HG03064 (cell line): Measurements from ENCODE around the gene HOPX.
"Not testable (repeated sequence)": the region's sequence is repeated elsewhere in the genome, so short reads cannot be mapped to it uniquely, and the experiment has no call there.

Experiments
- ATAC-seq: cut with Tn5 transposase; IDR thresholded peaks from one replicate; pipeline ENCODE4 v1.9.1; 2021; ENCODE audit warnings: low read depth; ENCODE audit not compliant: unreplicated experiment

HOPX gene, protein sequence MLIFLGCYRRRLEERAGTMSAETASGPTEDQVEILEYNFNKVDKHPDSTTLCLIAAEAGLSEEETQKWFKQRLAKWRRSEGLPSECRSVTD

DNA sequence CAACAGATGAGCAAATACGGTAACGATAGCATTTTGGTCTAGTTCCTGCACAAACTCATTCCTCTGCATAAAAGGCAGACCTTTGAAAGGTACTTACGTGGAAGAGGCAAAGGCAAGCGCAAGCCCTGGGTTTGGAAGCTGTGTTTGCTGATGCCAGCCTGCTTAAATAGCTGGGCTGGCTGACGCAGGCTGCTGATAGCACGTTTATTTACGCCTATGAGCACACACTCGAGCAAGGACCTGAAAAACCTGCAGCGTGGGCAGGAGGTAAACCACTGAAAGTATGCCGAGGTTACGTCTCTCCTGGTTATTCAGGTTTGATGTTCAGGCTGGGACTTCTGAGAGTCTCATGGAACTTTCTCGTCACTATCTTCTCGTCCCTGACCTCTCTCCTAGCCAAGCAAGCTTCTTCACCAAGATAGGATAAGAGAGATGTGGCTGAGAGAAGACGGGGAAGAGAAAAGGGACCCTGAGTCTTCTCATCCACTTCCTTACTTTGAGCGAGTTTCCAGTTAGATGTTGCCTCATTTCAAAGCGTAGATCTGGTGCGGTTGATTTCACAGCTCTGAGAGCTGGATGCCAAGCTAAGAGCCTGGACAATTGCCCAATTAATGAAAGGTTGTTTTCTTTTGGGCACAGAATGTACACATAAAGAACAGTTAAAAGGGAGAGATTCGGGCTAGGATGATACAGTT, at the start of gene HOPX:
Gene HOPX, minus strand, starts transcription at position 139 of the 695 bp plus-strand sequence. CDS start 23,480 bp downstream, outside the sequence.
- no peak for ATAC-seq

DNA sequence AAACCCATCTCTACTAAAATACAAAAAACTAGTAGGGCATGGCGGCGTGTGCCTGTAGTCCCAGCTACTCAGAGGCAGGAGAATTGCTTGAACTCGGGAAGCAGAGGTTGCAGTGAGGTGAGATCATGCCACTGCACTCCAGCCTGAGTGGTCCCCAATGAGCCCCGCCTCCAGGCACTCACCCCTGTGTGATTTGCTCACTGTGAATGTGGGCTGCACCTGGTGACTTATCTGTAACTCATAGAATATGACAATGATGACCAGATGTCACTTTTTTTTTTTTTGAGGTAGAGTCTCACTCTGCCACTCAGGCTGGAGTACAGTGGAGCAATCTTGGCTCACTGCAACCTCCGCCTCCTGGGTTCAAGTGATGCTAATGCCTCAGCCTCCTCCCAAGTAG, 49.0 kb upstream of the HOPX start:
- no peak for ATAC-seq

DNA sequence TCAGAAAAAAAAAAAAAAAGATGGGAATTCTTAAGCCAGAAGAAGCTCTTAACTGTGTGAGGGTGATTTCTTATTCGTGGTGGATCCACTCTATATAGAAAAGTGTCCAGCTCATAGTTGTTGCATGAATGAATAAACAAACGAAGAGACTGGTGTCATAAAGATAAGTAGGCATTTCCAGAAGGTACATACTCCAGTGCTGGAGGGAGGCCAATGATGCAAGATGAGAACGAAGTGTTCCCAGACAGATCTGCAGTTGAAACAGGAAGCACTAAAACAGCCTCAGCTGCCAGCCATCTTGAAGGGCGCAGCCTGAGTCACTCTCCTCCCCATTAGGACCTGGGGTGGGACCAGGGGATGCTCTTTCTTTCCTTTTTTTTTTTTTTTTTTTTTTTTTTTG, 47.4 kb upstream of the HOPX start:
- ATAC-seq = no peak

DNA sequence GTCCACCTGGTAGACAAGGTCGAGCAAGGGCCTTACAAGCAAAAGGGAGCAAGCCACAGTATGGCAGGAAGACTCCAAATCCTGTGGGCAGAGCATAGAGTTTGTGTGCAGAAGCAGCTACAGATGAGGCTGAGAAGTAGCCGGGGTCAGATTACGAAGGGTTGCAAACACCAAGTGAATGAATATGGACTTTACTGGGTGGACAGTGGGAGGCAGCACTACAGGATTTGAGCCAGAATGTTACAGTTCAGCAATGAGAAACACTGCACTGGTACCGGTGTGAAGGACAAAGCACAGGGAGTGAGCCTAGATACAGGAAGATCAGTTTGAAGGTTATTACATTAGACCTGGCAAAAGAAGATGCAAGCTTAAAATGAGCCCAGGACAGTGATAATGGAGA, 46.1 kb upstream of the HOPX start:
- ATAC-seq = no peak

DNA sequence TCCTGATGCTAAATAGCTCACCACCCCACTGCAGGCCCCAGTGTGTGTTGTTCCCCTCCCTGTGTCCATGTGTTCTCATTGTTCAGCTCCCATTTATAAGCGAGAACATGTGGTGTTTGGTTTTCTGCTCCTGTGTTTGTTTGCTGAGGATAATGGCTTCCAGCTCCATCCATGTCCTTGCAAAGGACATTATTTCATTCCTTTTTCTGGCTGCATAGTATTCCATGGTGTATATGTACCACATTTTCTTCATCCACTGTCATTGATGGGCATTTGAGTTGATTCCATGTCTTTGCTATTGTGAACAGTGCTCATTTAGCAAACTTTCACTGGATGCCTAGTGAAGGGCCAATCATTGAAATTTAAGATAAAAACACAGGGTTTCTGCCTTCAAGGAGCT, 45.5 kb upstream of the HOPX start:
- ATAC-seq = not testable (repeated sequence)

DNA sequence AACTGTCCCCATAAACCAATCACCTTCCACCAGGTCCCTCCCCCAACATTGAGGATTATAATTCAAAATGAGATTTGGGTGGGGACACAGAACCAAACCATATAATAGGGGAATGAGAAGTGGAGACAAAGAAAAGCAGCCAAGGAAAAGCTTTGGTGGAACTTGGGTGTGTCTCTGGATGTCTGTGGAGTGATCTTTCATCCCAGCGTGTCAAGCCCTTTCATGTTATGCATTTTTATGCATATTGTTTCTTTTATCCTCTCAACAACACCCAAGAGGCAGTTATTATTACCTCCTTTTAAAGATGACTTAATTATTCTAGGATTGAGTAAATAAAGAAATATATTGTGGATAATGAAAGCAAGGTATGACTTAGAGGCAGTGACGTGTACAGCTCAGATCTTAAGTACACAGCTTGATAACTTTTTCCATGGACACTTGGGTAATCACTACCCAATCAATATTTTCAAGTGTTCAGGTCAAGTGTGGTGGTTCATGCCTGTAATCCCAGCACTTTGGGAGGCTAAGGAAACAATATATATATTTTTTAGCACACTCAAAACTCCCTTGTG, 42.6 kb upstream of the HOPX start:
- ATAC-seq = no peak

DNA sequence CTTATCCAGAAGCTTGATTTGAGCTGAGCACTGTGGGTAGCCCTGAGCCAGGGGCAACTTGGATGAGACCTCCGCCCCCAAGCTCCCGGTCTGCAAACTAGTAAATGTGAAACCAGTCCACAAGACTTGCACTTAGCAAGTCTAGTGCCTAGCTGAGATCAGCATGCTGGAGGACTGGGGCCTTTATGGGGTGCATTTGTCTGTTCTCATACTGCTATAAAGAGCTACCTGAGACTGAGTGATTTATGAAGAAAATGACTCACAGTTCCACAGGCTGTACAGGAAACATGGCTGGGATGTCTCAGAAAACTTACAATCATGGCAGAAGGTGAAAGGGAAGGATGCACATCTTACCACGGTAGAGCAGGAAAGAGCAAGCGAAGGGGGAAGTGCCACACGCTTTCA, 42.1 kb upstream of the HOPX start:
- ATAC-seq = no peak

DNA sequence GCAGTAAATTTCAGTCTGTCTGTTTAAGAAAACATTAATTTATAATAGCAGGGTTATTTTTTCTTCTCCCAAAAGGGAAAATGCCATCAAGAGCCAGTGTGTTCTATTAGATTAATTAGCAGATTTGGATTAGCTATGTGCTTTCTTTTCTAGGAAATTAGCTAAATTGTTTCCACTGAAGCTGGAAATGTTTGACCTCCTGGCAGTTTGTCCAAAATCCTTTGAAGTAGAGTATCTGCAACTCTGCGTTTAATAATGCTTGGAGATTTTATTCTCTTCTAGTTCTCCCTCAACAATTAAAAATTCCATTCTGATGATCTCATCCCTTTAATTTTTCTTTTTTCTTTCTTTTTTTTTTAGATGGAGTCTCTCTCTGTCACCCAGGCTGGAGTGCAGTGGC, 27.1 kb upstream of the HOPX start:
- no peak for ATAC-seq

DNA sequence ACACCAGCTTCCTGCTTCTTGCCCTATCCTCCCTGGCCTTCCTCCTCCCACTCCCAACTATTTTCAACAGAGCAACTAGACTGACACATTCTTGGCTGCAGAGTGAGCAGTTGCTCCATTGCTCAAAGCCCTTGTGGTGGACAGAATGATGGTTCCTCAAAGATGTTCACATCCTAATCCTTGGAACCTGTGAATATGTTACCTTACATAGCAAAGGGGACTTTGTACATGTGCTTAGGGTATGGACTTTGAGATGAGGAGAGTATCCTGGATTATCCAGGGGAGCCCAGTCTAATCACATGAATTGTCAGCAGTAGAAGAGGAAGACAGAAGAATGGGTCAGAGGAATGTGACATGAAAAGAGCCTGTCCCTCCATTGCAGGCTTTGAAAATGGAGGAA, 24.9 kb upstream of the HOPX start:
- ATAC-seq = no peak

DNA sequence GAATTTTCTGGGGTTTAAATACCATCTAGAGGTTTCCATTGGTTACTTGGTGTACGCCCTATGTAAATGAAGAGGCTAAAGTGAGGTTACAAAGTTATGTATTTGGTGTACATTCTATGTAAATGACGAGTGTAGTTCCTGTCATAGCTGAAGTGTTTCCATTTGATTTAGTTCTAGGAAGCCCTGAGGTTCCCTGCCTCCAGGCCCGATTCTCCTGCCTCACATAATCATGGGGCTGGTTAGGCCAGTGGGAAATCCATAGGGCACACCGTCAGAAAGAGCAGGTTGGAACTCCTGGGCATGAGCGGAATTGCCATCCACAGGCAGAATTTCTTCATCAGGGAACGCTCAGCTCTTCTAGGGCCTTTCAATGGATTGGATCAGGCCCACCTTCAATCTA, 24.2 kb upstream of the HOPX start:
- ATAC-seq = no peak

DNA sequence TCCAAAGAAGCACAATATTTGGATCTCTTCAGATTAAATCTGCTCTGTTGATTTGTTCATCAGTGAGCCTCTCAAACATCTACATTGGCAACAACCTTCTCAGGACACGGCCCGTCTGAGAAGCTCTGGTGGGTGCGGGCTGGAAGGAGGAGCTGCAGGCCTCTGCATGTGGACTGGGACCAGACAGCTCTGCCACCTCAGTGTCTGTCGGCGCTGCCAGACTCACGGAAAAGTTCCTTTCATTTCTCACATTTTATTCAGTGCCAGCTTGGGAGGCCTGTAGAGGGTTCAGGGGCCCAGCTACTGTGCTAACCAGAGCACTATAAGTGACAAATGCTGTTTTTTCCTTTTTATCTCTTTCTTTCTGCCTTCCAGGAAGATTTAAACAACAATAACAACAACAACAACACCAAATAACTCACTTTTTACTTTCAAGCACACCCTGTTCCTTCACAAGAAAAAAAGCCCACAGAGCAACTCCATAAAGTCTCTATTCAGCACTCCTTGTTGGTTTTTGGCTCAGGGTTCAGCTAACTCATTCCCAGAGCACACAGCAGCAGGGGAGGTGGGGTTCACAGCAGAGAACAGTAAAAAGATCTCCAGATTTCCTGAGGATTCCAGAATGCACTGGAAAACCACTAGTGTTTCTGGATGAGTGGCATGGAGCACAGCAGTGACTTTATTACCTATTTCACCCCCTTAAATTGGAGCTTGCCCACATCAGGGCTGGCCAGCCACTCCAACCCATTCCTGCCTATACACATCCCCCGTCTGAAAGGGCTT, 23.2 kb upstream of the HOPX start:
- ATAC-seq = no peak

DNA sequence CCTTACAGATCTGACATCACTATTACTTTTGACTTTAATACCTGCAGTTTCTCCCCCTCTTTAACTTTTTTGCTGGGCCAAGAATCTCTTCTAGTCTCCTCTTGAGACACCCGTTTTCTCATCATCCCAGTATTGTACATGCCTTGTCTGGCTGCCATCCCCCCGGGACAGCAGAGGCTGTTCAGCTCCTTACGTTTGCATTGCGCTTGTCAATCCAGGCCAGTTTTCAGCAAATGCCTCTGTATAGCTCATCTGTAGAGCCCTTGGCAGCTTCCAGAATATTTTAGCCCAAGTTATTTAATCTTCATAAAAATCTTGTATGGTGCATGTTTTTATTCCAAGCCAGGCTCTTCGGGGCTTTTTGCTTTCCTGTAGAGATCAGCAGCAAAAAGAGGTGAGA, 22.3 kb upstream of the HOPX start:
- no peak for ATAC-seq

DNA sequence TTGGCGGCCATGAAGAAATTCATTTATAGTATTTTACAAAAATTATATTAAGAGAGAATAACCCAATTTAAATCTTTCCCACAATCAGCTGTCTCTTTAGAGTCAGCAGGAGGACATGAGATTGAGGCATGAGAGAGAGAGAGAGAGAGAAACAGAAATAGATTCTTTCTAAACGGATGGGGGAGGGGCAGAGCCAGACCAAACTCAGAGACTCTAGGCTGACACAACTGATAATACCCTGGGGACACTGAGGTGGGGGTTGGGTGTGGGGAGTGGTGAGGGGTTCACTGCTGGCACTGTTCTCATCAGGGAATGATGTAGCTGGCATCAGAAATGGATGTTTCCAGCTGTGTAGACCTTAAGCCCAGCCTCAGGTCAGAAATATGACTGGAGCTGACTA, 20.5 kb upstream of the HOPX start:
- no peak for ATAC-seq

DNA sequence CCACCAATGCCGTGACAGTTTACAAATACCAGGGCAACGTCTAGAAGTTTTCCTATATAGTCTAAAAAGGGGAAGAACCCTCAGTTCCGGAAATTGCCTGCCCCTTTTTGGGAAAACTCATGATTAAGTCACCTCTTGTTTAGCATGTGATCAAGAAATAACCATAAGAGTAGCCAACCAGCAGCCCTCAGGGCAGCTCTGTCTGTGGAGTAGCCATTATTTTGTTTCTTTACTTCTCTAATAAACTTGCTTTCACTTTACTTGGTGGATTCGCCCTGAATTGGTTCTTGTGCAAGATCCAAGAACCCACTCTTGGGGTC, 20.0 kb upstream of the HOPX start:
- no peak for ATAC-seq

DNA sequence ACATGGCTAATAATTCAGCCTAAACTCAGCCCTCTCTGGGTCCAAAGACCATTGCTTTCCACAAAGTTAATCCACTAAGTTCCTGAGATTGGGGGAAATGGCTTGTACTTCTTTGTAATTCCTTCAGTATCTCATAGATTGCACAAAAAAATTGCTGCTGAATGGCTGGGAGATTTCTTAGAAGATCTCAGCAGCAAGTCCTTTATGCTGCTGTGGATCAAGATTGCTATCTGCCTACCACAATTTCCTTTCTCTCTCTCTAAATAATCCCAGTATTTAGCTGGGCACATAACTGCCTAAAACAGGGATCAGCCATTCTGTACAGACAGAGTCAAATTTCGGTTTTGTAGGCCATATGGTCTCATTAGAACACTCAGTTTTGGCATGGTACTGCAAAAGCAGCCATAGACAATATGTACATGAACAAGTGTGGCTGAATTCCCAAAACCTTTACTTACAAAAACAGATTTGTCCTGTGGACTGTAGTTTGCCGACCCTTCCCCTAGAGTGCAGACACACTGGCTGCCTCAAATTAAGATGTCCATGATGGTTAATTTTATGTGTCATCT, 18.5 kb upstream of the HOPX start:
- ATAC-seq = no peak

DNA sequence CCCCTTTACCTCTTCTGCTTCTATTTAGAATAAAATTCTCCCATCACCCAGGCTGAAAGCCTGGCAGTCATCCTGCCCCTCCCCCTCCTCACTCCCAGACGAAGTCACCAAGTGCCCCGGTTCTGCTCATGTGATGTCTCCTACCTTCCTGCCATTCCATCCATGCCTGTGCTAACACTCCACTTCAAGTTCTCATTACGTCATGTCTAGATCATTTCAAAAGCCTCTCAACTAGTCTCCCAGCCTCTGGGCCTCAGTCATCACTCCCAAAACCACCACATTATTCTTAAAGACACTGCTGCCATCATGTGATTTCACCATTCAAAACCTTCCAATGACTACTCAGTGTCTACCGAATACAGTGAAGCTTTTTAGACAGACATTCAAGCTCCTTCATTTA, 17.2 kb upstream of the HOPX start:
- ATAC-seq = no peak

DNA sequence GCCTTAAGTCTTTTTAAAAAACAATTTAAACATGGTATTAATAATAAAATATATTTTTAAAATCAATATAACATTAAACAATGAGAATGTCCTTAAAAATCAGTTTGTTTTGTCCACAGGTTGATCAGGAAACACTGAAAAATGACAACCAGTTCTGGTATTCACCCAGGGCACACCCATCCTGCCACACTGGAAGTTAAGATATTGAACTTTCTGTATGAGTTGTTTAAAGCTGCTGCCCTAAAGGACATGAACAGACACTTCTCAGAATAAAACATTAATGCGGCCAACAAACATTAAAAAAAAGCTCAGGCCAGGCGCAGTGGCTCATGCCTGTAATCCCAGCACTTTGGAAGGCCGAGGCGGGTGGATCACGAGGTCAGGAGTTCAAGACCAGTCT, 15.0 kb upstream of the HOPX start:
- ATAC-seq = no peak

DNA sequence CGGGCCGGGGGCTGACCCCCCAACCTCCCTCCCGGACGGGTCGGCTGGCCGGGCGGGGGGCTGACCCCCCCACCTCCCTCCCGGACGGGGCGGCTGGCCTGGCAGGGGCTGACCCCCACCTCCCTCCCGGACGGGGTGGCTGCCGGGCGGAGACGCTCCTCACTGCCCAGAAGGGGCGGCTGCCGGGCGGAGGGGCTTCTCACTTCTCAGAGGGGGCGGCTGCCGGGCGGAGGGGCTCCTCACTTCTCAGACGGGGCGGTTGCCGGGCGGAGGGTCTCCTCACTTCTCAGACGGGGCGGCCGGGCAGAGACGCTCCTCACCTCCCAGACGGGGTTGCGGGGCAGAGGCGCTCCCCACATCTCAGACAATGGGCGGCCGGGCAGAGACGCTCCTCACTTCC, 12.4 kb upstream of the HOPX start:
- not testable (repeated sequence) for ATAC-seq

DNA sequence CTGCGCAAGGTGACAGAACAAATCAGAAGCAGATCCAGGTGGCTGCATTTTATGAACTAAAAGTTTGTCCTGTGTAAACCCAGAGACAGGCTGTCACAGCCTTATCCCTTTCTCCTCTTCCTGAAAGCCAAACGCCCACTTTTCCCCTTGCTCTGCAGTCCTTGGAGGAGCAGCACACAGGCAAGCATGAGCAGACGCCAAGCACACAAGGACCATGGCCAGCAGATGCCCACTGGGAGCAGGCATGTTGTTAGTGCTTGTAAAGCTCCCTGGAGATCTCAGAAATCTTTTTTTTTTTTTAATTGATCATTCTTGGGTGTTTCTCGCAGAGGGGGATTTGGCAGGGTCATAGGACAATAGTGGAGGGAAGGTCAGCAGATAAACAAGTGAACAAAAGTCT, 11.5 kb upstream of the HOPX start:
- ATAC-seq = no peak

DNA sequence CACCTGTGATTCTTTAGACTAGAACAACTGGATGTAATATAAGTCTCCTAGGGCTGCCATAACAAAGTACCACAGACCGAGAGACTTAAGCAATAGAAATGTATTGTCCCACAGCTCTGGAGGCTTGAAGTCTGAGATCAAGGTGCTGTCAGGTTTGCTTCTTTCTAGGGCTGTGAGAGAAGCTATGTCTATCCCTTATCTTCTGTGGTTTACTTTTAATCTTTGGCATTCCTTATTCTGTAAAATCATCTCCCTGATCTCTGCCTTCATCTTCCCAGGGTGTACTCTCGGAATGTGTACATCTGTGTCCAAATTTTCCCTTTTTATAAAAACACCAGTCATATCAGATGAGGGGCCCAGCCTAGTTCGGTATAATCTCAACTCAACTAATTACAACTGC, 10.3 kb upstream of the HOPX start:
- no peak for ATAC-seq

DNA sequence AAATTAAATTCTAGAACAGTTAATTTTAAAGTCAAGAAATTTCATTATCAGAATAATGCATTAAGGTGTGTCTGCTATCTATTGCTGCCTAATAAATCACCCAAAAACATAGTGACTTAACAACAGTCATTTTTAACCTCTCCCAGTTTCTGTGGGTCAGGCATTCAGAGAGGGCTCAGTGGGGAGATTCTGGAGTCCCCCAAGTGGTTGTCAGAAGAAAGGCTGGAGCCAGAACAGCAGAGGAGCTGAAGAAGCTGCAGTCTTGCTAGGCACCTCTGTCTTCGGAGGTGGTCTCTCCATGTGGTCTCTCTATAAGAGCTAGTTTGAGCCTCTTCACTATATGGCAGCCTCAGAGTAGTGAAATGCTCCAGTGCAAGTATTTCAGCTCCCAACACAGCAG, 9.3 kb upstream of the HOPX start:
- no peak for ATAC-seq
